ENCODE results near the gene PRKAR1A.

DNA sequence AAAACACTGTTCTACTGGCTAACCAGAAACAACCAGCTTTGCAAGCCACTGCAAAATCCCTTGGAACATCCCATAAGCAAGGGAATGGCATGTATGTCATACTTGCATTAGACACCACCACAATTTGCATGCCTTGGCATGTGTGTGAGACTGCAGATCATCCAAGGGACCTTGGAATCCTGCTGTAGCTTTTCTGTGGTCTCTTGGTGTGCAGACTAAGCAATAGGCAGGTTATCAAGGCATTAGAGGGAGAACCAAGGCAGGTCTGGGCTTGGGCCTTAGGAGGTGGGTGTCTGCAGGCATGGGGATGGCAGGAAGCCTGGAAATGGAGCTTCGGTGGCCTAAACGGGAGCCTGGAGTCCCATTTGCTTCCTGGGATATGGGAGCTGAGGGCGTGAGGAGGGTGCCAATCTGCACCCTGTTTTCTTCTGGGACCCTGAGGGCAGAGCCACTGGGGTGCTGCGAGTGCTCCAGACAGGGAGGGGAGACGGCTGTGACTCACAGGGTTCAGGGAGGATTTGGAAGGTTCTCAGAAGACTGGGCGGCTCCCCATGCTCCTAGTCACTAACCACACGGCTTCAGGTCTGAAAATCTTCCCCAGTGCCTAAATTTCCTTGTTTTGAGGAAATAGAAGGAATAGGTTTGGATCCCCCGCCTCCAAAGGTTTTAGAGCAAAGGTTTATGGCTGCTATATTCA, 52.3 kb downstream of the PRKAR1A start:
- TF ChIP-seq, protein P1, sequence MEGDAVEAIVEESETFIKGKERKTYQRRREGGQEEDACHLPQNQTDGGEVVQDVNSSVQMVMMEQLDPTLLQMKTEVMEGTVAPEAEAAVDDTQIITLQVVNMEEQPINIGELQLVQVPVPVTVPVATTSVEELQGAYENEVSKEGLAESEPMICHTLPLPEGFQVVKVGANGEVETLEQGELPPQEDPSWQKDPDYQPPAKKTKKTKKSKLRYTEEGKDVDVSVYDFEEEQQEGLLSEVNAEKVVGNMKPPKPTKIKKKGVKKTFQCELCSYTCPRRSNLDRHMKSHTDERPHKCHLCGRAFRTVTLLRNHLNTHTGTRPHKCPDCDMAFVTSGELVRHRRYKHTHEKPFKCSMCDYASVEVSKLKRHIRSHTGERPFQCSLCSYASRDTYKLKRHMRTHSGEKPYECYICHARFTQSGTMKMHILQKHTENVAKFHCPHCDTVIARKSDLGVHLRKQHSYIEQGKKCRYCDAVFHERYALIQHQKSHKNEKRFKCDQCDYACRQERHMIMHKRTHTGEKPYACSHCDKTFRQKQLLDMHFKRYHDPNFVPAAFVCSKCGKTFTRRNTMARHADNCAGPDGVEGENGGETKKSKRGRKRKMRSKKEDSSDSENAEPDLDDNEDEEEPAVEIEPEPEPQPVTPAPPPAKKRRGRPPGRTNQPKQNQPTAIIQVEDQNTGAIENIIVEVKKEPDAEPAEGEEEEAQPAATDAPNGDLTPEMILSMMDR (IDR thresholded peaks at IDR 0.05), result no peak
- no peak for TF ChIP-seq POLR2A (IDR thresholded peaks at IDR 0.05)
